ENCODE data around the gene LMX1B.
"Not testable (repeated sequence)": the region's sequence is repeated elsewhere in the genome, so short reads cannot be mapped to it uniquely, and the experiment has no call there.

DNA sequence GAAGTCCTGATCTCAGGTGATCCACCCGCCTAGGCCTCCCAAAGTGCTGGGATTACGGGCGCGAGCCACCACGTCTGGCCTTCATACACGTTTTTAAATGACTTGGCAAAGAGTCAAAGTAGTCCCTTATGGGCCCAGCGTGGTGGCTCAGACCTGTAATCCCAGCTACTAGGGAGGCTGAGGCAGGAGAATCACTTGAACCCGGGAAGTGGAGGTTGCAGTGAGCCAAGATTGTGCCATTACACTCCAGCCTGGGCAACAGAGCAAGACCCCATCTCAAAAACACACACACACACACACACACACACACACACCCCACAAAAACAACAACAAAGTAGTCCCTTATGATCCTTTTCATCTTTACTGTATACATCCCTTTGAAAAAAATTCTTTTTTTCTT lies 116.9 kb downstream of the LMX1B start:
- TF ChIP-seq, protein P1, sequence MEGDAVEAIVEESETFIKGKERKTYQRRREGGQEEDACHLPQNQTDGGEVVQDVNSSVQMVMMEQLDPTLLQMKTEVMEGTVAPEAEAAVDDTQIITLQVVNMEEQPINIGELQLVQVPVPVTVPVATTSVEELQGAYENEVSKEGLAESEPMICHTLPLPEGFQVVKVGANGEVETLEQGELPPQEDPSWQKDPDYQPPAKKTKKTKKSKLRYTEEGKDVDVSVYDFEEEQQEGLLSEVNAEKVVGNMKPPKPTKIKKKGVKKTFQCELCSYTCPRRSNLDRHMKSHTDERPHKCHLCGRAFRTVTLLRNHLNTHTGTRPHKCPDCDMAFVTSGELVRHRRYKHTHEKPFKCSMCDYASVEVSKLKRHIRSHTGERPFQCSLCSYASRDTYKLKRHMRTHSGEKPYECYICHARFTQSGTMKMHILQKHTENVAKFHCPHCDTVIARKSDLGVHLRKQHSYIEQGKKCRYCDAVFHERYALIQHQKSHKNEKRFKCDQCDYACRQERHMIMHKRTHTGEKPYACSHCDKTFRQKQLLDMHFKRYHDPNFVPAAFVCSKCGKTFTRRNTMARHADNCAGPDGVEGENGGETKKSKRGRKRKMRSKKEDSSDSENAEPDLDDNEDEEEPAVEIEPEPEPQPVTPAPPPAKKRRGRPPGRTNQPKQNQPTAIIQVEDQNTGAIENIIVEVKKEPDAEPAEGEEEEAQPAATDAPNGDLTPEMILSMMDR (IDR thresholded peaks at IDR 0.05 in 8 of 11, conservative IDR thresholded peaks at IDR 0.05 in 3 of 11): not testable (repeated sequence)
- TF ChIP-seq POLR2AphosphoS5 (IDR thresholded peaks at IDR 0.05): not testable (repeated sequence)

Data from spleen (tissue), 7 donors.